Bronchial epithelial cell (primary cell): ENCODE results near the gene PTPN4. TPM values are rescaled to one million over a fixed set of nuclear protein-coding genes. Genes with fewer than 3 reads are reported as not detected.

Source experiments
- DNase-seq: peaks from one replicate; pipeline ENCODE4 v3.0.0-alpha.2; 2010; ENCODE audit warnings: low read depth
- FAIRE-seq: peaks from 2 replicates; lab custom pipeline; 2011; peaks lifted over from hg19 to GRCh38; lab: Jason Lieb, UNC
- H3K27me3 ChIP-seq: 2 replicates; pipeline ENCODE4 v1.5.1; 2011; ENCODE audit warnings: low read length; ENCODE audit not compliant: control insufficient read depth, insufficient read depth
- H3K36me3 ChIP-seq: 2 replicates; pipeline ENCODE4 v1.5.1; 2011; ENCODE audit warnings: low read length; ENCODE audit not compliant: control insufficient read depth, insufficient read depth
- H3K4me3 ChIP-seq: 2 replicates; pipeline ENCODE4 v1.5.1; 2011; ENCODE audit warnings: mild to moderate bottlenecking, low read depth, low read length, control low read depth
- CTCF ChIP-seq: IDR thresholded peaks from 2 replicates; pipeline ENCODE4 v1.5.1; 2011; ENCODE audit warnings: mild to moderate bottlenecking, moderate library complexity, low read length, control low read depth, inconsistent platforms; ENCODE audit not compliant: insufficient read depth, severe bottlenecking
- total RNA-seq: library from RNA; depleted of rRNA; stranded (reverse); fragments of >200 nt; gene quantifications from 2 replicates; pipeline ENCODE4 v1.2.1, GENCODE V29; 2014

PTPN4 gene
- total RNA-seq, 1 donor from 2014 or later, result 20.5 TPM

- no peak for FAIRE-seq
- no peak for TF ChIP-seq CTCF
- peak; percentile 42 for DNase-seq
- H3K36me3 ChIP-seq, result peaks cover 1% of the 10 kb centered on the region
- no peaks in the 10 kb centered on the region for H3K27me3 ChIP-seq
- peak overlapping the region; percentile 93 for H3K4me3 ChIP-seq
Measured at GRCh38 chr2:120013597-120014223, 254.0 kb downstream of the PTPN4 start.

- H3K36me3 ChIP-seq, result peaks cover 1% of the 10 kb centered on the region
- TF ChIP-seq CTCF, result no peak
- FAIRE-seq (no peak), DNase-seq (peak; percentile 17)
- H3K4me3 ChIP-seq, result peak overlapping the region; percentile 2
- no peaks in the 10 kb centered on the region for H3K27me3 ChIP-seq
Measured at GRCh38 chr2:120014226-120014980, 254.7 kb downstream of the PTPN4 start.

- H3K4me3 ChIP-seq, result no peak overlapping the region
- peaks cover 1% of the 10 kb centered on the region for H3K36me3 ChIP-seq
- DNase-seq, result no peak
- no peak for FAIRE-seq
- H3K27me3 ChIP-seq, result no peaks in the 10 kb centered on the region
- TF ChIP-seq CTCF, result no peak
Measured at GRCh38 chr2:120016800-120017199, 257.1 kb downstream of the PTPN4 start.

GRCh38 chr2:120017201-120017600 is 257.5 kb downstream of the PTPN4 start:
- H3K4me3 ChIP-seq, result no peak overlapping the region
- H3K36me3 ChIP-seq, result peaks cover 1% of the 10 kb centered on the region
- DNase-seq (no peak), FAIRE-seq (no peak)
- TF ChIP-seq CTCF, result no peak
- H3K27me3 ChIP-seq, result no peaks in the 10 kb centered on the region

- TF ChIP-seq CTCF, result no peak
- Histone ChIP-seq H3K36me3 (peaks cover 1% of the 10 kb centered on the region), H3K27me3 (no peaks in the 10 kb centered on the region), H3K4me3 (no peak overlapping the region)
- no peak for DNase-seq
- no peak for FAIRE-seq
Measured at GRCh38 chr2:120018549-120018948, 258.8 kb downstream of the PTPN4 start.
